HepG2 (cell line): ENCODE results near the gene SLC2A4. TPM values are rescaled to one million over a fixed set of nuclear protein-coding genes. Genes with fewer than 3 reads are reported as not detected.

ENCODE experiments used
- HIVEP1 ChIP-seq: sonication (generic); formaldehyde crosslinking; IDR thresholded peaks from 2 replicates; pipeline ENCODE4 v1.4.0; 2020; ENCODE audit warnings: mild to moderate bottlenecking, missing genetic modification reagents
- JUN ChIP-seq: sonication (generic); formaldehyde crosslinking; IDR thresholded peaks from 2 replicates; pipeline ENCODE4 v1.4.0; 2020; ENCODE audit warnings: mild to moderate bottlenecking, missing genetic modification reagents
- RBFOX2 ChIP-seq: fragments of 200-400 bp; formaldehyde crosslinking; IDR thresholded peaks from 2 replicates; pipeline ENCODE4 v1.6.1; 2017; ENCODE audit warnings: low read depth, mild to moderate bottlenecking, low read length
- TAF15 ChIP-seq: fragments of 200-400 bp; formaldehyde crosslinking; IDR thresholded peaks from one replicate; pipeline ENCODE4 v1.6.1; 2018; ENCODE audit warnings: mild to moderate bottlenecking, low read depth, low read length; ENCODE audit not compliant: poor library complexity, severe bottlenecking
- ZNF451 ChIP-seq: sonication (generic); formaldehyde crosslinking; IDR thresholded peaks from 2 replicates; pipeline ENCODE4 v1.5.0; 2020; ENCODE audit warnings: mild to moderate bottlenecking, missing genetic modification reagents
- ZNF780A ChIP-seq: sonication (generic); formaldehyde crosslinking; IDR thresholded peaks from 2 replicates; pipeline ENCODE4 v1.8.0; 2022; ENCODE audit warnings: mild to moderate bottlenecking, missing genetic modification reagents, moderate library complexity
- polyA plus RNA-seq, 8 experiments: library from polyadenylated mRNA; depleted of rRNA in 3 of 8; stranded (reverse) in 7 of 8; unstranded in 1 of 8; fragments of >200 nt; fragmentation: Illumina TruSeq in 4 of 8; extraction: Trizol in 4 of 8; gene quantifications; 2 replicates each; pipeline versions ENCODE4 v1.2.1 to v1.2.3, GENCODE V29; 2011 to 2016; ENCODE audit warnings: low read depth in 4 of 8, missing spikeins in 1 of 8, mixed read lengths in 1 of 8; ENCODE audit not compliant: insufficient read depth in 1 of 8
- total RNA-seq, 5 experiments: library from RNA; depleted of rRNA; stranded (reverse); fragments of >200 nt; fragmentation: Illumina TruSeq; extraction: Trizol; gene quantifications; 2 replicates each; pipeline ENCODE4 v1.2.3, GENCODE V29; 2016; ENCODE audit warnings: low read depth in 1 of 5
- TF ChIP-seq, protein P1 (sequence below): IDR thresholded peaks from 2 replicates; pipeline ENCODE4 v1.6.1; 2018; ENCODE audit warnings: missing genetic modification reagents
- TF ChIP-seq, protein P2 (sequence below): sonication (generic); formaldehyde crosslinking; IDR thresholded peaks from 2 replicates; pipeline ENCODE4 v1.4.0; 2020; ENCODE audit warnings: missing genetic modification reagents
- TF ChIP-seq, protein P3 (sequence below): sonication (generic); formaldehyde crosslinking; IDR thresholded peaks from 2 replicates; pipeline ENCODE4 v1.5.0; 2020; ENCODE audit warnings: mild to moderate bottlenecking, missing genetic modification reagents, moderate library complexity
- TF ChIP-seq, protein P4 (sequence below): sonication (generic); formaldehyde crosslinking; IDR thresholded peaks from 2 replicates; pipeline ENCODE4 v1.4.0; 2020; ENCODE audit warnings: missing genetic modification reagents, borderline replicate concordance
- TF ChIP-seq, protein P5 (sequence below): fragments of 450-650 bp; IDR thresholded peaks from 2 replicates; pipeline ENCODE4 v1.6.1; 2017

Gene SLC2A4
- total and polyA plus RNA-seq, 2 of the 13 experiments (the other 11 are each of a cell fraction or from before 2014, with no cell fraction given) = 4.9 to 5.8 TPM

DNA sequence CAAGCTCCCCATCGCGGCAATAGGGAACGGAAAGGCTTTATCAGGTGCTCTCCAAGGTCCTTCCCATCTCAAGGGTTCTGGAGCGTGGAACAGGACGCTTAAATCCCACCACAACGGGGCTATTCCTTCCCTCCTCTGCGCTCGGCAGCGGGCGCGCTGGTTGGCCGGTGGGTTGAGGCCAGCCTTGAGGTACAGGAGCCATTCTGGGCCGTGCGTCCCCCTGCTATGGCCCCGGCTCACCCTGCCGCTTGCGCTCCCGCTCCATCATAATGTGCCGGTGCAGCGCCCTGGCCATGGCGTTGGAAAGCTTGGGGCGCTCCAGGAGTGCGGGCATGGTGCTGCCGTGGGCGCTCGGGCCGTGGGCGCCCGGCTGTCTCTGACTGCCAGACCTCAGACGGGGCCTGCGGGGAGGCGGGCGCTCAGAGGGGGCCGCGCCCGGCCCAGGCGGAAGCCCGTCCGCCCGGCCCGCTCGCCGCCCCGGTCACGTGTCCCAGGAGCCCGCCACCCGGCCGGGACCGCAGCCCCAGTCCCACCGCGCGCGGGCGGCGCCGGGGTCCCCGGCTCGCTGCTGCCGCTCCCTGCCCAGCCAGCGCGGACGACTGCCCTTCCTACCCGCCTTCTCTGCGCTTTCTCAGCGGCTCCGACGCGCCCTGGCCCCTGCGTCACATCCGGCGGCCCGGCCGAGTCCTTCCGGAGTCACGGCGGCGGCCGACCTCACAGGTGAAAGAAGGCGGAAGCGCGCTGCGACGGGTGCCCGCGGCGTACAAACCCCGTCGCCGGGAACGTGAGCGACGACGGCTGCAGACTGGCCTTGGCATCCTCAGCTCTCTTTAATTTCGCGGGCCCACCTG, 33.4 kb downstream of the SLC2A4 start, which contains the start of gene GPS2 (continued):
- TF ChIP-seq, protein P1, sequence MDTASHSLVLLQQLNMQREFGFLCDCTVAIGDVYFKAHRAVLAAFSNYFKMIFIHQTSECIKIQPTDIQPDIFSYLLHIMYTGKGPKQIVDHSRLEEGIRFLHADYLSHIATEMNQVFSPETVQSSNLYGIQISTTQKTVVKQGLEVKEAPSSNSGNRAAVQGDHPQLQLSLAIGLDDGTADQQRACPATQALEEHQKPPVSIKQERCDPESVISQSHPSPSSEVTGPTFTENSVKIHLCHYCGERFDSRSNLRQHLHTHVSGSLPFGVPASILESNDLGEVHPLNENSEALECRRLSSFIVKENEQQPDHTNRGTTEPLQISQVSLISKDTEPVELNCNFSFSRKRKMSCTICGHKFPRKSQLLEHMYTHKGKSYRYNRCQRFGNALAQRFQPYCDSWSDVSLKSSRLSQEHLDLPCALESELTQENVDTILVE (CRISPR knock-in tag) = peak; percentile 95
- TF ChIP-seq HIVEP1 (peak; percentile 35; the same call in 1 of the 2 replicates), ZNF451 (CRISPR knock-in tag) (no peak), RBFOX2 (peak; percentile 97), TAF15 (no peak), JUN (CRISPR knock-in tag) (no peak), ZNF780A (CRISPR knock-in tag) (no peak)
- TF ChIP-seq, protein P2, sequence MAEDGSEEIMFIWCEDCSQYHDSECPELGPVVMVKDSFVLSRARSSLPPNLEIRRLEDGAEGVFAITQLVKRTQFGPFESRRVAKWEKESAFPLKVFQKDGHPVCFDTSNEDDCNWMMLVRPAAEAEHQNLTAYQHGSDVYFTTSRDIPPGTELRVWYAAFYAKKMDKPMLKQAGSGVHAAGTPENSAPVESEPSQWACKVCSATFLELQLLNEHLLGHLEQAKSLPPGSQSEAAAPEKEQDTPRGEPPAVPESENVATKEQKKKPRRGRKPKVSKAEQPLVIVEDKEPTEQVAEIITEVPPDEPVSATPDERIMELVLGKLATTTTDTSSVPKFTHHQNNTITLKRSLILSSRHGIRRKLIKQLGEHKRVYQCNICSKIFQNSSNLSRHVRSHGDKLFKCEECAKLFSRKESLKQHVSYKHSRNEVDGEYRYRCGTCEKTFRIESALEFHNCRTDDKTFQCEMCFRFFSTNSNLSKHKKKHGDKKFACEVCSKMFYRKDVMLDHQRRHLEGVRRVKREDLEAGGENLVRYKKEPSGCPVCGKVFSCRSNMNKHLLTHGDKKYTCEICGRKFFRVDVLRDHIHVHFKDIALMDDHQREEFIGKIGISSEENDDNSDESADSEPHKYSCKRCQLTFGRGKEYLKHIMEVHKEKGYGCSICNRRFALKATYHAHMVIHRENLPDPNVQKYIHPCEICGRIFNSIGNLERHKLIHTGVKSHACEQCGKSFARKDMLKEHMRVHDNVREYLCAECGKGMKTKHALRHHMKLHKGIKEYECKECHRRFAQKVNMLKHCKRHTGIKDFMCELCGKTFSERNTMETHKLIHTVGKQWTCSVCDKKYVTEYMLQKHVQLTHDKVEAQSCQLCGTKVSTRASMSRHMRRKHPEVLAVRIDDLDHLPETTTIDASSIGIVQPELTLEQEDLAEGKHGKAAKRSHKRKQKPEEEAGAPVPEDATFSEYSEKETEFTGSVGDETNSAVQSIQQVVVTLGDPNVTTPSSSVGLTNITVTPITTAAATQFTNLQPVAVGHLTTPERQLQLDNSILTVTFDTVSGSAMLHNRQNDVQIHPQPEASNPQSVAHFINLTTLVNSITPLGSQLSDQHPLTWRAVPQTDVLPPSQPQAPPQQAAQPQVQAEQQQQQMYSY = no peak
- TF ChIP-seq, protein P3, sequence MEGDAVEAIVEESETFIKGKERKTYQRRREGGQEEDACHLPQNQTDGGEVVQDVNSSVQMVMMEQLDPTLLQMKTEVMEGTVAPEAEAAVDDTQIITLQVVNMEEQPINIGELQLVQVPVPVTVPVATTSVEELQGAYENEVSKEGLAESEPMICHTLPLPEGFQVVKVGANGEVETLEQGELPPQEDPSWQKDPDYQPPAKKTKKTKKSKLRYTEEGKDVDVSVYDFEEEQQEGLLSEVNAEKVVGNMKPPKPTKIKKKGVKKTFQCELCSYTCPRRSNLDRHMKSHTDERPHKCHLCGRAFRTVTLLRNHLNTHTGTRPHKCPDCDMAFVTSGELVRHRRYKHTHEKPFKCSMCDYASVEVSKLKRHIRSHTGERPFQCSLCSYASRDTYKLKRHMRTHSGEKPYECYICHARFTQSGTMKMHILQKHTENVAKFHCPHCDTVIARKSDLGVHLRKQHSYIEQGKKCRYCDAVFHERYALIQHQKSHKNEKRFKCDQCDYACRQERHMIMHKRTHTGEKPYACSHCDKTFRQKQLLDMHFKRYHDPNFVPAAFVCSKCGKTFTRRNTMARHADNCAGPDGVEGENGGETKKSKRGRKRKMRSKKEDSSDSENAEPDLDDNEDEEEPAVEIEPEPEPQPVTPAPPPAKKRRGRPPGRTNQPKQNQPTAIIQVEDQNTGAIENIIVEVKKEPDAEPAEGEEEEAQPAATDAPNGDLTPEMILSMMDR (CRISPR knock-in tag) = peak; percentile 26
- TF ChIP-seq, protein P4, sequence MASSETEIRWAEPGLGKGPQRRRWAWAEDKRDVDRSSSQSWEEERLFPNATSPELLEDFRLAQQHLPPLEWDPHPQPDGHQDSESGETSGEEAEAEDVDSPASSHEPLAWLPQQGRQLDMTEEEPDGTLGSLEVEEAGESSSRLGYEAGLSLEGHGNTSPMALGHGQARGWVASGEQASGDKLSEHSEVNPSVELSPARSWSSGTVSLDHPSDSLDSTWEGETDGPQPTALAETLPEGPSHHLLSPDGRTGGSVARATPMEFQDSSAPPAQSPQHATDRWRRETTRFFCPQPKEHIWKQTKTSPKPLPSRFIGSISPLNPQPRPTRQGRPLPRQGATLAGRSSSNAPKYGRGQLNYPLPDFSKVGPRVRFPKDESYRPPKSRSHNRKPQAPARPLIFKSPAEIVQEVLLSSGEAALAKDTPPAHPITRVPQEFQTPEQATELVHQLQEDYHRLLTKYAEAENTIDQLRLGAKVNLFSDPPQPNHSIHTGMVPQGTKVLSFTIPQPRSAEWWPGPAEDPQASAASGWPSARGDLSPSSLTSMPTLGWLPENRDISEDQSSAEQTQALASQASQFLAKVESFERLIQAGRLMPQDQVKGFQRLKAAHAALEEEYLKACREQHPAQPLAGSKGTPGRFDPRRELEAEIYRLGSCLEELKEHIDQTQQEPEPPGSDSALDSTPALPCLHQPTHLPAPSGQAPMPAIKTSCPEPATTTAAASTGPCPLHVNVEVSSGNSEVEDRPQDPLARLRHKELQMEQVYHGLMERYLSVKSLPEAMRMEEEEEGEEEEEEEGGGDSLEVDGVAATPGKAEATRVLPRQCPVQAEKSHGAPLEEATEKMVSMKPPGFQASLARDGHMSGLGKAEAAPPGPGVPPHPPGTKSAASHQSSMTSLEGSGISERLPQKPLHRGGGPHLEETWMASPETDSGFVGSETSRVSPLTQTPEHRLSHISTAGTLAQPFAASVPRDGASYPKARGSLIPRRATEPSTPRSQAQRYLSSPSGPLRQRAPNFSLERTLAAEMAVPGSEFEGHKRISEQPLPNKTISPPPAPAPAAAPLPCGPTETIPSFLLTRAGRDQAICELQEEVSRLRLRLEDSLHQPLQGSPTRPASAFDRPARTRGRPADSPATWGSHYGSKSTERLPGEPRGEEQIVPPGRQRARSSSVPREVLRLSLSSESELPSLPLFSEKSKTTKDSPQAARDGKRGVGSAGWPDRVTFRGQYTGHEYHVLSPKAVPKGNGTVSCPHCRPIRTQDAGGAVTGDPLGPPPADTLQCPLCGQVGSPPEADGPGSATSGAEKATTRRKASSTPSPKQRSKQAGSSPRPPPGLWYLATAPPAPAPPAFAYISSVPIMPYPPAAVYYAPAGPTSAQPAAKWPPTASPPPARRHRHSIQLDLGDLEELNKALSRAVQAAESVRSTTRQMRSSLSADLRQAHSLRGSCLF (CRISPR knock-in tag) = no peak
- TF ChIP-seq, protein P5, sequence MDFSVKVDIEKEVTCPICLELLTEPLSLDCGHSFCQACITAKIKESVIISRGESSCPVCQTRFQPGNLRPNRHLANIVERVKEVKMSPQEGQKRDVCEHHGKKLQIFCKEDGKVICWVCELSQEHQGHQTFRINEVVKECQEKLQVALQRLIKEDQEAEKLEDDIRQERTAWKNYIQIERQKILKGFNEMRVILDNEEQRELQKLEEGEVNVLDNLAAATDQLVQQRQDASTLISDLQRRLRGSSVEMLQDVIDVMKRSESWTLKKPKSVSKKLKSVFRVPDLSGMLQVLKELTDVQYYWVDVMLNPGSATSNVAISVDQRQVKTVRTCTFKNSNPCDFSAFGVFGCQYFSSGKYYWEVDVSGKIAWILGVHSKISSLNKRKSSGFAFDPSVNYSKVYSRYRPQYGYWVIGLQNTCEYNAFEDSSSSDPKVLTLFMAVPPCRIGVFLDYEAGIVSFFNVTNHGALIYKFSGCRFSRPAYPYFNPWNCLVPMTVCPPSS = no peak
